ENCODE measurements around the gene LSM2. TPM values are rescaled to one million over a fixed set of nuclear protein-coding genes. Genes with fewer than 3 reads are reported as not detected.

LSM2 gene
- total and polyA plus RNA-seq, 9 of the 15 experiments (the other 6 are each of a cell fraction or from before 2014, with no cell fraction given): 154 to 407 (median 223) TPM

DNA sequence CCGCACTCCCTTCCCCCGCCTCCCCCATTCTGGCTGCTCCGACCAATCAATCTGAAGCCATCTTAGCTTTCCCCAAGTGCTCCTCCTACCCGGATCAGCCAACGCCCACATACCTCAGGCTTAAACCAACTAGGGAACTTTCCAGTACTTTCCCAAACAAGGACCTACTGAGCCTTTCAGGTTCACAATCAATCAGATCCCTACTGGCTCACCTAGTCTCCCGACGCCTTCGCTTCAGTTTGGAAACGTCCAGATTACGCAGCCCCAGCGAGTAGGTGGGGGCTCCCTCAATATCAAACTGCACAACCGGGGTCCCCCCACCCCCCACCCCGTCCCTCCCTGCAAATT, 7.9 kb upstream of the LSM2 start (continued):
- TF ChIP-seq, protein P1, sequence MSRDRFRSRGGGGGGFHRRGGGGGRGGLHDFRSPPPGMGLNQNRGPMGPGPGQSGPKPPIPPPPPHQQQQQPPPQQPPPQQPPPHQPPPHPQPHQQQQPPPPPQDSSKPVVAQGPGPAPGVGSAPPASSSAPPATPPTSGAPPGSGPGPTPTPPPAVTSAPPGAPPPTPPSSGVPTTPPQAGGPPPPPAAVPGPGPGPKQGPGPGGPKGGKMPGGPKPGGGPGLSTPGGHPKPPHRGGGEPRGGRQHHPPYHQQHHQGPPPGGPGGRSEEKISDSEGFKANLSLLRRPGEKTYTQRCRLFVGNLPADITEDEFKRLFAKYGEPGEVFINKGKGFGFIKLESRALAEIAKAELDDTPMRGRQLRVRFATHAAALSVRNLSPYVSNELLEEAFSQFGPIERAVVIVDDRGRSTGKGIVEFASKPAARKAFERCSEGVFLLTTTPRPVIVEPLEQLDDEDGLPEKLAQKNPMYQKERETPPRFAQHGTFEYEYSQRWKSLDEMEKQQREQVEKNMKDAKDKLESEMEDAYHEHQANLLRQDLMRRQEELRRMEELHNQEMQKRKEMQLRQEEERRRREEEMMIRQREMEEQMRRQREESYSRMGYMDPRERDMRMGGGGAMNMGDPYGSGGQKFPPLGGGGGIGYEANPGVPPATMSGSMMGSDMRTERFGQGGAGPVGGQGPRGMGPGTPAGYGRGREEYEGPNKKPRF (IDR thresholded peaks at IDR 0.05; ENCODE audit: low read depth, low read length): no peak
- TF ChIP-seq RHOXF2B (CRISPR knock-in tag; conservative IDR thresholded peaks at IDR 0.05): no peak
- TF ChIP-seq, protein P2, sequence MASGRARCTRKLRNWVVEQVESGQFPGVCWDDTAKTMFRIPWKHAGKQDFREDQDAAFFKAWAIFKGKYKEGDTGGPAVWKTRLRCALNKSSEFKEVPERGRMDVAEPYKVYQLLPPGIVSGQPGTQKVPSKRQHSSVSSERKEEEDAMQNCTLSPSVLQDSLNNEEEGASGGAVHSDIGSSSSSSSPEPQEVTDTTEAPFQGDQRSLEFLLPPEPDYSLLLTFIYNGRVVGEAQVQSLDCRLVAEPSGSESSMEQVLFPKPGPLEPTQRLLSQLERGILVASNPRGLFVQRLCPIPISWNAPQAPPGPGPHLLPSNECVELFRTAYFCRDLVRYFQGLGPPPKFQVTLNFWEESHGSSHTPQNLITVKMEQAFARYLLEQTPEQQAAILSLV (tag; IDR thresholded peaks at IDR 0.05): no peak
- TF ChIP-seq, protein P3, sequence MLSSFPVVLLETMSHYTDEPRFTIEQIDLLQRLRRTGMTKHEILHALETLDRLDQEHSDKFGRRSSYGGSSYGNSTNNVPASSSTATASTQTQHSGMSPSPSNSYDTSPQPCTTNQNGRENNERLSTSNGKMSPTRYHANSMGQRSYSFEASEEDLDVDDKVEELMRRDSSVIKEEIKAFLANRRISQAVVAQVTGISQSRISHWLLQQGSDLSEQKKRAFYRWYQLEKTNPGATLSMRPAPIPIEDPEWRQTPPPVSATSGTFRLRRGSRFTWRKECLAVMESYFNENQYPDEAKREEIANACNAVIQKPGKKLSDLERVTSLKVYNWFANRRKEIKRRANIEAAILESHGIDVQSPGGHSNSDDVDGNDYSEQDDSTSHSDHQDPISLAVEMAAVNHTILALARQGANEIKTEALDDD (IDR thresholded peaks at IDR 0.05): peak; percentile 80
- no peak for TF ChIP-seq JUN (IDR thresholded peaks at IDR 0.05; ENCODE audit: borderline replicate concordance, low read depth, low read length)
- no peak for TF ChIP-seq JUN (CRISPR knock-in tag; IDR thresholded peaks at IDR 0.05; ENCODE audit: borderline replicate concordance)
- TF ChIP-seq, protein P4, sequence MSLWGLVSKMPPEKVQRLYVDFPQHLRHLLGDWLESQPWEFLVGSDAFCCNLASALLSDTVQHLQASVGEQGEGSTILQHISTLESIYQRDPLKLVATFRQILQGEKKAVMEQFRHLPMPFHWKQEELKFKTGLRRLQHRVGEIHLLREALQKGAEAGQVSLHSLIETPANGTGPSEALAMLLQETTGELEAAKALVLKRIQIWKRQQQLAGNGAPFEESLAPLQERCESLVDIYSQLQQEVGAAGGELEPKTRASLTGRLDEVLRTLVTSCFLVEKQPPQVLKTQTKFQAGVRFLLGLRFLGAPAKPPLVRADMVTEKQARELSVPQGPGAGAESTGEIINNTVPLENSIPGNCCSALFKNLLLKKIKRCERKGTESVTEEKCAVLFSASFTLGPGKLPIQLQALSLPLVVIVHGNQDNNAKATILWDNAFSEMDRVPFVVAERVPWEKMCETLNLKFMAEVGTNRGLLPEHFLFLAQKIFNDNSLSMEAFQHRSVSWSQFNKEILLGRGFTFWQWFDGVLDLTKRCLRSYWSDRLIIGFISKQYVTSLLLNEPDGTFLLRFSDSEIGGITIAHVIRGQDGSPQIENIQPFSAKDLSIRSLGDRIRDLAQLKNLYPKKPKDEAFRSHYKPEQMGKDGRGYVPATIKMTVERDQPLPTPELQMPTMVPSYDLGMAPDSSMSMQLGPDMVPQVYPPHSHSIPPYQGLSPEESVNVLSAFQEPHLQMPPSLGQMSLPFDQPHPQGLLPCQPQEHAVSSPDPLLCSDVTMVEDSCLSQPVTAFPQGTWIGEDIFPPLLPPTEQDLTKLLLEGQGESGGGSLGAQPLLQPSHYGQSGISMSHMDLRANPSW (CRISPR knock-in tag; IDR thresholded peaks at IDR 0.05): no peak
- TF ChIP-seq IRF2 (CRISPR knock-in tag; IDR thresholded peaks at IDR 0.05): no peak
- TF ChIP-seq NR2F6 (CRISPR knock-in tag; IDR thresholded peaks at IDR 0.05): no peak
- TF ChIP-seq YY1 (IDR thresholded peaks at IDR 0.05; ENCODE audit: borderline replicate concordance in 1 of 3, control insufficient read depth in 1 of 3, extremely low read depth in 1 of 3, insufficient read depth in 3 of 3, insufficient read length in 1 of 3, insufficient replicate concordance in 2 of 3, low read depth in 1 of 3, low read length in 2 of 3): peak; percentile 30 to 90 (median 76)
- no peak for TF ChIP-seq ZNF644 (tag; IDR thresholded peaks at IDR 0.05; ENCODE audit: low read depth)
- peak; percentile 61; the same call in 1 of the 2 replicates for TF ChIP-seq TCF7L2 (IDR thresholded peaks at IDR 0.05; ENCODE audit: low read depth, low read length)
- no peak for TF ChIP-seq EZH2 (IDR thresholded peaks at IDR 0.05; ENCODE audit: borderline replicate concordance, low read depth, low read length)
- no peak for TF ChIP-seq ZNF224 (CRISPR knock-in tag; IDR thresholded peaks at IDR 0.05)
- TF ChIP-seq CHD1 (IDR thresholded peaks at IDR 0.05; ENCODE audit: low read length): peak; percentile 83
- no peak for TF ChIP-seq PCBP2 (IDR thresholded peaks at IDR 0.05; ENCODE audit: low read depth, low read length, poor library complexity, severe bottlenecking)
- TF ChIP-seq BDP1 (IDR thresholded peaks at IDR 0.05; ENCODE audit: insufficient read depth, insufficient read length): no peak
- no peak for TF ChIP-seq CCNT2 (IDR thresholded peaks at IDR 0.05; ENCODE audit: borderline replicate concordance, extremely low read depth, insufficient read length, low read depth, low read length)
- TF ChIP-seq, protein P5, sequence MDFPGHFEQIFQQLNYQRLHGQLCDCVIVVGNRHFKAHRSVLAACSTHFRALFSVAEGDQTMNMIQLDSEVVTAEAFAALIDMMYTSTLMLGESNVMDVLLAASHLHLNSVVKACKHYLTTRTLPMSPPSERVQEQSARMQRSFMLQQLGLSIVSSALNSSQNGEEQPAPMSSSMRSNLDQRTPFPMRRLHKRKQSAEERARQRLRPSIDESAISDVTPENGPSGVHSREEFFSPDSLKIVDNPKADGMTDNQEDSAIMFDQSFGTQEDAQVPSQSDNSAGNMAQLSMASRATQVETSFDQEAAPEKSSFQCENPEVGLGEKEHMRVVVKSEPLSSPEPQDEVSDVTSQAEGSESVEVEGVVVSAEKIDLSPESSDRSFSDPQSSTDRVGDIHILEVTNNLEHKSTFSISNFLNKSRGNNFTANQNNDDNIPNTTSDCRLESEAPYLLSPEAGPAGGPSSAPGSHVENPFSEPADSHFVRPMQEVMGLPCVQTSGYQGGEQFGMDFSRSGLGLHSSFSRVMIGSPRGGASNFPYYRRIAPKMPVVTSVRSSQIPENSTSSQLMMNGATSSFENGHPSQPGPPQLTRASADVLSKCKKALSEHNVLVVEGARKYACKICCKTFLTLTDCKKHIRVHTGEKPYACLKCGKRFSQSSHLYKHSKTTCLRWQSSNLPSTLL (IDR thresholded peaks at IDR 0.05): peak; percentile 64; the same call in 1 of the 2 replicates
- no peak for TF ChIP-seq ZNF24 (IDR thresholded peaks at IDR 0.05)
